ENCODE data around the gene PLXNA4.

- TF ChIP-seq CTCF (IDR thresholded peaks at IDR 0.05) = no peak
- no peak for TF ChIP-seq POLR2A (IDR thresholded peaks at IDR 0.05)
Observed at GRCh38 chr7:132476541-132476940, 99.7 kb downstream of the PLXNA4 start.

All from prostate gland (tissue), 2 donors.